ENCODE results near the gene ATP2B1. TPM values are rescaled to one million over a fixed set of nuclear protein-coding genes. Genes with fewer than 3 reads are reported as not detected.

Gene ATP2B1
- total RNA-seq, 1 donor from 2014 or later, result 21.4 TPM

DNA sequence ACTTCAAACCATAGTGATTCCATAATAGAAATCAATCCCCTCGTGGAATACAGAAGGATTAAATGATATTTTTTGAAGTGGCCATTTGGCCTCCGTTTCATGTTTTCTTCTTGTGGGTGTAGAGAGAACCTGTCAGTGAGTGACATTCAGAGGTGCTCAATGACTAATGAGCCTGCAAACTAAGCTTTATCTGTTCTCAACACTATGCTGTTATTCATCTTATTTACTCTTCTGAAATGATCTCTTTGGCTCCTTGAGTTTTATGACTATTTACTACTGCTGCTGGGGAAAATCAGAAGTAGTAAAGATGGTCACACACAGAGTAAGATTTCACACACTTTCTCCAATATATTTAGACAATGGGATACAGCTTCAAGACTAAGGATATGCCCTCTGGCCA lies 30.4 kb downstream of the ATP2B1 start:
- no peak overlapping the region for H3K4me3 Mint-ChIP-seq
- DNase-seq (ENCODE audit: low spot score), result no peak
- no peaks in the 10 kb centered on the region for H3K27me3 Mint-ChIP-seq (ENCODE audit: insufficient read depth)
- H3K27ac Mint-ChIP-seq, result no peak overlapping the region
- H3K9me3 Mint-ChIP-seq, result peaks cover 32% of the 10 kb centered on the region
- peaks cover 7% of the 10 kb centered on the region for H3K4me1 Mint-ChIP-seq (ENCODE audit: low read depth)
- peaks cover 9% of the 10 kb centered on the region for H3K36me3 Mint-ChIP-seq (ENCODE audit: low read depth)
- intact Hi-C loops (cut with micrococcal nuclease), result no loop called here

DNA sequence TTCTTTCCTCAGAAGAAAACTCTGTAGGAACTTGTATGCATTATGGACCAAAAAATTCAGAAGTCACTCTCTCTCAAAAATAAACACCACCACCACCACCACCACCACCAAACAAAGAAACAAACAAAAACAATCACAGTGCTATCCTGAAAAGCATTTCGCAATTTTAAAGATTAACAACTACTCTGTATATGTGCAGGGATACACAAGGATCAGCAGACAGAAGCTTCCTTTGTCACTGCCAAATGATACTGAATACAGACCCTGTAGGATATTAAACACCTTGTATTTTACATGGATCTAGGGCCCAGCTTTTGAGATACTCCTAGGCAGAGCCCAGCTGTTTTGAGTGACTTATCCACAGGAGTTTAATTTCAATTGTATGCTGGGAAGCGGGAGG lies 31.7 kb downstream of the ATP2B1 start:
- intact Hi-C loops (cut with micrococcal nuclease), result no loop called here
- Mint-ChIP-seq H3K27me3 (ENCODE audit: insufficient read depth) (no peaks in the 10 kb centered on the region), H3K4me1 (ENCODE audit: low read depth) (peaks cover 16% of the 10 kb centered on the region), H3K27ac (no peak overlapping the region), H3K9me3 (peaks cover 25% of the 10 kb centered on the region), H3K4me3 (no peak overlapping the region), H3K36me3 (ENCODE audit: low read depth) (peaks cover 5% of the 10 kb centered on the region)
- no peak for DNase-seq (ENCODE audit: low spot score)

GRCh38 chr12:89674326-89674942 lies 34.2 kb downstream of the ATP2B1 start:
- H3K4me1 Mint-ChIP-seq (ENCODE audit: low read depth), result peaks cover 25% of the 10 kb centered on the region
- H3K36me3 Mint-ChIP-seq (ENCODE audit: low read depth), result peaks cover under 1% of the 10 kb centered on the region
- H3K4me3 Mint-ChIP-seq, result no peak overlapping the region
- DNase-seq (ENCODE audit: low spot score), result no peak
- intact Hi-C loops (cut with micrococcal nuclease), result no loop called here
- no peak overlapping the region for H3K27ac Mint-ChIP-seq
- H3K27me3 Mint-ChIP-seq (ENCODE audit: insufficient read depth), result no peaks in the 10 kb centered on the region
- peaks cover 3% of the 10 kb centered on the region for H3K9me3 Mint-ChIP-seq

DNA sequence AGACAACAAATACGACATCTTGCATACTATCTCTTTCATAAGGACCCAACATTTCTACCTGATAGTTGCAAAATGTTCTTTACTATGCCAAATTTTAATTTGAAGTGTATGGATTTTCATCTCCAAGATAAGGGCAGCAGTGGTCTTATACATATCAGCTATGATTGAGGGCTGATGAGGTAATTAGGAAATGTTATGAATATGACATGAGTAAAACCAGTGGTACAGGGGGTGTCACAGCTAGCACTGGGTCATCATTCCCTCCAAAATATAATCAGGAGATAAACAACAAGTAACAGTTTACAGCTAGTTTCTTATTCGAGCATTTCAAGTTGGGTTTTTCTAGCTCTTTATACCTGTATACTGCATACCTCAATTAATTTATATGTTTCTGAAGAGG lies 35.0 kb downstream of the ATP2B1 start:
- intact Hi-C loops (cut with micrococcal nuclease), result no loop called here
- H3K27me3 Mint-ChIP-seq (ENCODE audit: insufficient read depth), result no peaks in the 10 kb centered on the region
- no peak overlapping the region for H3K27ac Mint-ChIP-seq
- DNase-seq (ENCODE audit: low spot score), result no peak
- no peaks in the 10 kb centered on the region for H3K9me3 Mint-ChIP-seq
- H3K4me1 Mint-ChIP-seq (ENCODE audit: low read depth), result peaks cover 25% of the 10 kb centered on the region
- no peak overlapping the region for H3K4me3 Mint-ChIP-seq
- H3K36me3 Mint-ChIP-seq (ENCODE audit: low read depth), result no peaks in the 10 kb centered on the region

GRCh38 chr12:89672589-89672979 lies 36.1 kb downstream of the ATP2B1 start:
- intact Hi-C loops (cut with micrococcal nuclease), result no loop called here
- Mint-ChIP-seq H3K27me3 (ENCODE audit: insufficient read depth) (no peaks in the 10 kb centered on the region), H3K4me1 (ENCODE audit: low read depth) (peaks cover 23% of the 10 kb centered on the region), H3K27ac (no peak overlapping the region), H3K36me3 (ENCODE audit: low read depth) (no peaks in the 10 kb centered on the region), H3K9me3 (no peaks in the 10 kb centered on the region), H3K4me3 (no peak overlapping the region)
- DNase-seq (ENCODE audit: low spot score), result no peak

GRCh38 chr12:89671469-89671868 lies 37.2 kb downstream of the ATP2B1 start:
- Mint-ChIP-seq H3K36me3 (ENCODE audit: low read depth) (peaks cover 7% of the 10 kb centered on the region), H3K4me3 (no peak overlapping the region)
- intact Hi-C loops (cut with micrococcal nuclease), result no loop called here

DNA sequence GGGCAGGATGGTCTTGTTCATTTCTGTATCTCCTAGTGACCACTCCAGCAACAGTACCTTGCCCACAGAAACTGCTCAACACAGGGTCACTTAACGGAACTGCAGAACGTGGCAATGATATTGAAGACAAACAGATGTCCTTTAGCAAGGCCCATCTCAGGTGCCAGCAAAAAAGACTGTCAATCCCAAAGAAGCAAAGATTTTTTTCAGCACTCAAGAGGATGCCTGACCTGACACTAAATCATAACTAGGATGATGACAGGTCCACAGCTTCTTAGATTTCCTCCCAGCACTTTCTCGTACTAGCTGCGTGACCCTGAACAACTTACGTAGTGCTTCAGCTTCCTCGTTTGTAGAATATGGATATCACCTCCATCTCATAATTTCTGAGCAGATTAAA lies 39.4 kb downstream of the ATP2B1 start:
- Mint-ChIP-seq H3K4me3 (no peak overlapping the region), H3K27me3 (ENCODE audit: insufficient read depth) (no peaks in the 10 kb centered on the region), H3K36me3 (ENCODE audit: low read depth) (peaks cover 8% of the 10 kb centered on the region), H3K4me1 (ENCODE audit: low read depth) (peaks cover 33% of the 10 kb centered on the region), H3K27ac (no peak overlapping the region), H3K9me3 (no peaks in the 10 kb centered on the region)
- DNase-seq (ENCODE audit: low spot score), result no peak
- intact Hi-C loops (cut with micrococcal nuclease), result no loop called here

More at GRCh38 chr12:89671469-89671868, 37.2 kb downstream of the ATP2B1 start:
- Mint-ChIP-seq H3K27ac (no peak overlapping the region), H3K4me1 (ENCODE audit: low read depth) (peaks cover 27% of the 10 kb centered on the region), H3K9me3 (no peaks in the 10 kb centered on the region), H3K27me3 (ENCODE audit: insufficient read depth) (no peaks in the 10 kb centered on the region)
- DNase-seq (ENCODE audit: low spot score), result no peak

- intact Hi-C loops (cut with micrococcal nuclease), result no loop called here
- no peak for DNase-seq (ENCODE audit: low spot score)
- H3K27me3 Mint-ChIP-seq (ENCODE audit: insufficient read depth), result no peaks in the 10 kb centered on the region
- H3K9me3 Mint-ChIP-seq, result no peaks in the 10 kb centered on the region
- no peak overlapping the region for H3K4me3 Mint-ChIP-seq
- peaks cover 33% of the 10 kb centered on the region for H3K4me1 Mint-ChIP-seq (ENCODE audit: low read depth)
- no peak overlapping the region for H3K27ac Mint-ChIP-seq
- H3K36me3 Mint-ChIP-seq (ENCODE audit: low read depth), result peaks cover 13% of the 10 kb centered on the region
Observed at GRCh38 chr12:89665556-89665955, 43.1 kb downstream of the ATP2B1 start.

DNA sequence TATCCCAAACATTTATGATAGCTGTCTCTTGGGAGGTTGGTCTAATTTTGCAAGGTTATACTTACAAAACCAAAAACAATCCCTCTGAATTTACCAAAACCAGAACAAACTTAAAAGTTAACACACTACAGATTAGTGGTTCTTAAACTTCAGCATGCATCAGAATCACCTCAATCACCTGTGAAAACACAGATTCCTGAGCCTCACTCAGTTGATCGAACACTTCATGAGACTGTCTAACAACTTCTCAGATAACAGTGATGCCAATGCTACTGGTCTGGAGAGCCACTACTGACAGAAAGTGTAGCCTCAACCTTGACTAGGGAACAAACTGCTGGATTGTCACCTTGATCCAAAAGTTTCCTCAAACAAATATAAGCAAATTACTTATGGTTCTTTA lies 44.2 kb downstream of the ATP2B1 start:
- Mint-ChIP-seq H3K4me1 (ENCODE audit: low read depth) (peaks cover 33% of the 10 kb centered on the region), H3K36me3 (ENCODE audit: low read depth) (peaks cover 13% of the 10 kb centered on the region), H3K27ac (no peak overlapping the region), H3K4me3 (no peak overlapping the region), H3K9me3 (no peaks in the 10 kb centered on the region), H3K27me3 (ENCODE audit: insufficient read depth) (no peaks in the 10 kb centered on the region)
- no peak for DNase-seq (ENCODE audit: low spot score)
- intact Hi-C loops (cut with micrococcal nuclease), result loop anchor here (5.0 kb wide), 1 partner anchor 43 kb away; the partner anchor contains the start of gene ATP2B1

DNA sequence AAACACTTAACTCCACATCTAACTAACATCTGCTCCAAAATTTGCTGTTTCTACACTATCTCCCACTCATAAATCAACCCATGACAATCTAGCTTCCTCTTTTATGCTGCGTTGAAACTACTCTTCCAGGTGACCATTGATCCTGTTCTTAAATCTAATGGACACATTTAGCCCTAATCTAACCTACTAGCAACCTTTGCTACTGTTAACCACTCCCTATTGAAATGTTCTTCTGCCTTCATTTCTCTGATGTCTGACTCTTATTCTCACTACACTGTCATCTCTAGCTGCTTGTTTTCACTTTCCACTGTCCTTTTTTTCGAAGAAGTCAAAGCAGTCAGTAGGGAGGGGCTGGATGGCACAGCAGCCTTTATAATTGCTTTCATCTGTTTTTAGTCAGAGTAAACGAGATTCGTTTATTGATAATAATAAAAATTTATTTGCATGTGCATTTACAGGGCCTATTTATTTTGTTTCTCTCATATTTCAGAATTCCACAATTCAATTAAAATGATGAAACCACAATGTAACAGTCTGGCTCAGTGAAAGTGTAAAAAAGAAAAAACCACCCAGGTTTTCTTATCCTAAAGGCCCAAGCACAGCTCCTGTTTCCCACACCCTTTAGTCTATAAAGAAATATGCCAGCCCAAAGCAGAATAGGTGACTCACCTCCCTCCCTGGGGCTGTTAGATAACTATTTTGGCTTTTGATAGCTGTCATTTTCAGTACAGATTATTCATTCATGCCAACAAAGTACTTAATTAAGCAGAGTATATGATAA lies 44.9 kb downstream of the ATP2B1 start:
- Mint-ChIP-seq H3K36me3 (ENCODE audit: low read depth) (peaks cover 13% of the 10 kb centered on the region), H3K27me3 (ENCODE audit: insufficient read depth) (no peaks in the 10 kb centered on the region), H3K4me3 (no peak overlapping the region), H3K4me1 (ENCODE audit: low read depth) (peaks cover 33% of the 10 kb centered on the region), H3K9me3 (no peaks in the 10 kb centered on the region), H3K27ac (no peak overlapping the region)
- no peak for DNase-seq (ENCODE audit: low spot score)
- intact Hi-C loops (cut with micrococcal nuclease), result loop anchor here (5.0 kb wide), 1 partner anchor 44 kb away; the partner anchor contains the start of gene ATP2B1

DNA sequence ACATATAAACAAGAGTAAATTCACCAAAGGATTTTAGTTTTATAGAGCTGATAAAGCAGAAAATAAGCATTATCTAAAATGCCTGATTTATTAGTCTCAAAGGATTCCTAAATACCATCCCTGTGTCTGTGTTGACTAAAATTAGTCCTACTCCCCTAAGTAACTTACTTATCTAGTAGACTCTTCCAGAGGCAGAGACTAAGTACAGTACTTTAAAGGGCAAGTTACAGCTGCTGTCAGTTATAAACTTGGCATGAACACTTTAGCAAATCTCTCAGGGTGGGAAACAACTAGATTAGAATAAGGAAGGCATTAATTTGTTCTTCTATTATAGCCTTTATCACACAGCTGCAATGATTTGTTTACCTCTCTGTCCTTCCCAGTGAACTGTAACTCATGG lies 46.0 kb downstream of the ATP2B1 start:
- intact Hi-C loops (cut with micrococcal nuclease), result loop anchor here (5.0 kb wide), 1 partner anchor 45 kb away; the partner anchor contains the start of gene ATP2B1
- DNase-seq (ENCODE audit: low spot score), result no peak
- Mint-ChIP-seq H3K4me3 (no peak overlapping the region), H3K4me1 (ENCODE audit: low read depth) (peaks cover 33% of the 10 kb centered on the region), H3K9me3 (no peaks in the 10 kb centered on the region), H3K36me3 (ENCODE audit: low read depth) (peaks cover 13% of the 10 kb centered on the region), H3K27me3 (ENCODE audit: insufficient read depth) (no peaks in the 10 kb centered on the region), H3K27ac (no peak overlapping the region)

DNA sequence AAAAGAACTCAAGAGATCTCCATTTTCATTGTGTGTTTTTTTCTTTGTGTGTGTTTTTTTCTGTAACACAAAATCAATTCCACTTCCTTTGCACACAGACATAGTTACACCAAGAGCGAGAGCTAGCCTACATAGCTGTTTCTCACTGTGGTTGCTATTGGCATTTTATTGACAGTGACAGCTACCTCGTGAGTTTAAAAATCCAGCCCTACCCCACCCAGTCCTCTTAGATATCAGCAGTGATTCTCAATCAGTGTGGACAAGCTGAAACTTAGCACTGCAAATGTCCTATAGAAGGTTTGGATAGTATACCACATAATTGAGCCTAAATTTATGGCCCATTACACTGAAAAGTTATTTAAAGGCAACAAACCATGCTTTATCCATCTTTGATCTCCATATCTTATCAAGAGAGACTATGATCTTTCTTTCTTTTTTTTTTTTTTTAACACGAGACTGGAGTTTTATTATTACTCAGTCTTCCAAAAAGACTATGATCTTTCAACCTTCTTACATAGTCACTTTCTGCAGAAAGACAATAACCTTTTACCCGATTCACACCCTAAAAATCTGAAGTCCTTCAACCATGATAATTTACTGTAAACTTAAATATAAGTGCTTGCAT lies 46.8 kb downstream of the ATP2B1 start:
- Mint-ChIP-seq H3K36me3 (ENCODE audit: low read depth) (peaks cover 6% of the 10 kb centered on the region), H3K4me3 (no peak overlapping the region), H3K9me3 (no peaks in the 10 kb centered on the region), H3K4me1 (ENCODE audit: low read depth) (peaks cover 28% of the 10 kb centered on the region), H3K27ac (no peak overlapping the region), H3K27me3 (ENCODE audit: insufficient read depth) (no peaks in the 10 kb centered on the region)
- intact Hi-C loops (cut with micrococcal nuclease), result loop anchor here (5.0 kb wide), 1 partner anchor 45 kb away; the partner anchor contains the start of gene ATP2B1
- no peak for DNase-seq (ENCODE audit: low spot score)

GRCh38 chr12:89657739-89658138 lies 50.9 kb downstream of the ATP2B1 start:
- intact Hi-C loops (cut with micrococcal nuclease), result no loop called here
- H3K27me3 Mint-ChIP-seq (ENCODE audit: insufficient read depth), result no peaks in the 10 kb centered on the region
- DNase-seq (ENCODE audit: low spot score), result no peak
- peaks cover 3% of the 10 kb centered on the region for H3K36me3 Mint-ChIP-seq (ENCODE audit: low read depth)
- peaks cover 9% of the 10 kb centered on the region for H3K4me1 Mint-ChIP-seq (ENCODE audit: low read depth)
- no peak overlapping the region for H3K4me3 Mint-ChIP-seq
- no peaks in the 10 kb centered on the region for H3K9me3 Mint-ChIP-seq
- H3K27ac Mint-ChIP-seq, result no peak overlapping the region

All from activated T-helper 1 cell treated with anti-CD3 and anti-CD28 coated beads, Interleukin-12 subunit alpha, Interleukin-12 subunit beta, Interleukin-2, Interleukin-4 antibody, amounts not matched to agents 30 ng/mL and 10 ng/mL and 1 ng/mL, durations not matched to agents 14 hours and 24 hours and 36 hours (primary cell).